HepG2 (cell line): Measurements from ENCODE around the gene NSMCE1. TPM values are rescaled to one million over a fixed set of nuclear protein-coding genes. Genes with fewer than 3 reads are reported as not detected.
A peak's percentile ranks its signal among the peaks of the same experiment; 100 is the strongest.

Source experiments
- AFF4 ChIP-seq: sonication (generic); formaldehyde crosslinking; IDR thresholded peaks from 2 replicates; pipeline ENCODE4 v1.4.0; 2020; ENCODE audit warnings: missing genetic modification reagents
- CBX1 ChIP-seq: IDR thresholded peaks from one replicate; pipeline ENCODE4 v1.6.1; 2016; ENCODE audit warnings: antibody characterized with exemption, low read depth
- EED ChIP-seq: sonication (generic); formaldehyde crosslinking; IDR thresholded peaks from 2 replicates; pipeline ENCODE4 v1.5.0; 2020; ENCODE audit warnings: mild to moderate bottlenecking, missing genetic modification reagents
- ELF3 ChIP-seq: IDR thresholded peaks from 2 replicates; pipeline ENCODE4 v1.6.1; 2016; ENCODE audit warnings: missing genetic modification reagents, missing compliant biosample characterization
- FOXK1 ChIP-seq: sonication (generic); formaldehyde crosslinking; IDR thresholded peaks from 2 replicates; pipeline ENCODE4 v1.4.0; 2020; ENCODE audit warnings: low read depth, missing genetic modification reagents, borderline replicate concordance
- HDAC6 ChIP-seq: fragments of 200-600 bp; sonication (generic); IDR thresholded peaks from 2 replicates; pipeline ENCODE4 v1.7.0; 2017; ENCODE audit warnings: mild to moderate bottlenecking, antibody characterized with exemption, low read length, low read depth
- MIER3 ChIP-seq: IDR thresholded peaks from 2 replicates; pipeline ENCODE4 v1.6.1; 2016; ENCODE audit warnings: missing compliant biosample characterization, borderline replicate concordance
- TFAP4 ChIP-seq: sonication (generic); IDR thresholded peaks from 2 replicates; pipeline ENCODE4 v1.6.1; 2016; ENCODE audit warnings: low read depth, borderline replicate concordance
- ZNF253 ChIP-seq: sonication (generic); formaldehyde crosslinking; IDR thresholded peaks from 2 replicates; pipeline ENCODE4 v1.8.0; 2022; ENCODE audit warnings: mild to moderate bottlenecking, missing genetic modification reagents, borderline replicate concordance
- ZNF274 ChIP-seq: sonication (generic); formaldehyde crosslinking; IDR thresholded peaks from 2 replicates; pipeline ENCODE4 v1.5.1; 2020; ENCODE audit warnings: mild to moderate bottlenecking, missing genetic modification reagents
- ZNF468 ChIP-seq: sonication (generic); formaldehyde crosslinking; IDR thresholded peaks from 2 replicates; pipeline ENCODE4 v1.8.0; 2022; ENCODE audit warnings: mild to moderate bottlenecking, moderate library complexity, missing genetic modification reagents
- ZNF557 ChIP-seq: sonication (generic); formaldehyde crosslinking; IDR thresholded peaks from 2 replicates; pipeline ENCODE4 v1.4.0; 2020; ENCODE audit warnings: missing genetic modification reagents
- ZNF768 ChIP-seq: sonication (generic); formaldehyde crosslinking; IDR thresholded peaks from 2 replicates; pipeline ENCODE4 v1.4.0; 2020; ENCODE audit warnings: missing genetic modification reagents
- polyA plus RNA-seq, 8 experiments: library from polyadenylated mRNA; depleted of rRNA in 3 of 8; stranded (reverse) in 7 of 8; unstranded in 1 of 8; fragments of >200 nt; fragmentation: Illumina TruSeq in 4 of 8; extraction: Trizol in 4 of 8; gene quantifications; 2 replicates each; pipeline versions ENCODE4 v1.2.1 to v1.2.3, GENCODE V29; 2011 to 2016; ENCODE audit warnings: low read depth in 4 of 8, missing spikeins in 1 of 8, mixed read lengths in 1 of 8; ENCODE audit not compliant: insufficient read depth in 1 of 8
- total RNA-seq, 5 experiments: library from RNA; depleted of rRNA; stranded (reverse); fragments of >200 nt; fragmentation: Illumina TruSeq; extraction: Trizol; gene quantifications; 2 replicates each; pipeline ENCODE4 v1.2.3, GENCODE V29; 2016; ENCODE audit warnings: low read depth in 1 of 5
- TF ChIP-seq, protein P1 (sequence below): sonication (generic); formaldehyde crosslinking; IDR thresholded peaks from 2 replicates; pipeline ENCODE4 v1.5.1; 2020; ENCODE audit warnings: mild to moderate bottlenecking, missing genetic modification reagents
- TF ChIP-seq, protein P2 (sequence below): sonication (generic); formaldehyde crosslinking; IDR thresholded peaks from 2 replicates; pipeline ENCODE4 v1.4.0; 2020; ENCODE audit warnings: mild to moderate bottlenecking, missing genetic modification reagents
- TF ChIP-seq, protein P3 (sequence below): IDR thresholded peaks from 2 replicates; pipeline ENCODE4 v1.6.1; 2016; ENCODE audit warnings: mild to moderate bottlenecking, missing biosample characterization, missing genetic modification reagents

Gene NSMCE1
- total and polyA plus RNA-seq, 2 of the 13 experiments (the other 11 are each of a cell fraction or from before 2014, with no cell fraction given): 42.7 to 52.9 TPM

DNA sequence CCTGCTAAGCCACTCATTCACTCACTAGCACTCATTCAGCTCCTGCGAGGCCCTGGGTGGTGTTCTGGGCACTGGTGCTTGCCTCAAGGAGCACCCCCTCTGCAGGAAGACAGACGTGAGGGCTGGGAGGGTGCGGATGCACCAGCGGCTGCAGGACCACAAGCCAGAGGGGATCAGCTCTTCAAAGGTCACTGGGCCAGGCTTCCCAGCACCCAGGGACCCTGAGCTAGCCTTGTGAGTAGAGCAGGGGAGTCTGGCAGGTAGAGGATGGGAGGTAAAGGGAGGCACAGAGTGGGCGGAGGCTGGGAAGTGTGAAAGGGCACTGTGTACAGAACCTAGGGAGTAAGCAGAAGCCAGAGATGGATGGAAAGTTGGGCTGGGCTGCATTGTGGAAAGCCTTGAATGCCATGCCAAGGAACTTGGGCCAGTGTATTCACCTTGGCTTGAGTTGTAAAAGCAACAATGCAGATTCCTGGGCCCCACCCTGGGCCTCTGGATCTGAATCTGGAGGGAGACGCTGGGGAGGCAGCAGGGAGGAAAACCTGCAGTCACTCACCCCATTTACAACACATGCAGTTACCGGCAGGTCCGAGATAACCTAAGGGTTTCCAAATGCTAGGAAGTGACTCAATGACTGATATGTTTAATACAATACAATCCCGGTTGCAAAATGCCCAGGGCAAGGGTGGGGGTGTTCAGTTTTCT is 46.9 kb upstream of the NSMCE1 start (continued):
- TF ChIP-seq, protein P1, sequence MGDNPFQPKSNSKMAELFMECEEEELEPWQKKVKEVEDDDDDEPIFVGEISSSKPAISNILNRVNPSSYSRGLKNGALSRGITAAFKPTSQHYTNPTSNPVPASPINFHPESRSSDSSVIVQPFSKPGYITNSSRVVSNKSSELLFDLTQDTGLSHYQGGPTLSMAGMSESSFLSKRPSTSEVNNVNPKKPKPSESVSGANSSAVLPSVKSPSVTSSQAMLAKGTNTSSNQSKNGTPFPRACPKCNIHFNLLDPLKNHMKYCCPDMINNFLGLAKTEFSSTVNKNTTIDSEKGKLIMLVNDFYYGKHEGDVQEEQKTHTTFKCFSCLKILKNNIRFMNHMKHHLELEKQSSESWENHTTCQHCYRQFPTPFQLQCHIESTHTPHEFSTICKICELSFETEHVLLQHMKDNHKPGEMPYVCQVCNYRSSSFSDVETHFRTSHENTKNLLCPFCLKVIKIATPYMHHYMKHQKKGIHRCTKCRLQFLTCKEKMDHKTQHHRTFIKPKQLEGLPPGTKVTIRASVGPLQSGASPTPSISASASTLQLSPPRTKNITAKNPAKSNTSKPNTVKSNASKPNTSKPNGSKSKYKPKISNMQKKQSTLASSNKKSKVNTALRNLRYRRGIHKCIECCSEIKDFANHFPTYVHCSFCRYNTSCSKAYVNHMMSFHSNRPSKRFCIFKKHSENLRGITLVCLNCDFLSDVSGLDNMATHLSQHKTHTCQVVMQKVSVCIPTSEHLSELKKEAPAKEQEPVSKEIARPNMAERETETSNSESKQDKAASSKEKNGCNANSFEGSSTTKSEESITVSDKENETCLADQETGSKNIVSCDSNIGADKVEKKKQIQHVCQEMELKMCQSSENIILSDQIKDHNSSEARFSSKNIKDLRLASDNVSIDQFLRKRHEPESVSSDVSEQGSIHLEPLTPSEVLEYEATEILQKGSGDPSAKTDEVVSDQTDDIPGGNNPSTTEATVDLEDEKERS: 0 out of 2 replicates have a peak, but pooled peaks have one; percentile 36
- no peak for TF ChIP-seq TFAP4
- TF ChIP-seq ZNF468 (CRISPR knock-in tag): 0 out of 2 replicates have a peak, but pooled peaks have one; percentile 47
- TF ChIP-seq ZNF557 (CRISPR knock-in tag): no peak
- peak; percentile 78; the same call in 1 of the 2 replicates for TF ChIP-seq ZNF253
- TF ChIP-seq, protein P2, sequence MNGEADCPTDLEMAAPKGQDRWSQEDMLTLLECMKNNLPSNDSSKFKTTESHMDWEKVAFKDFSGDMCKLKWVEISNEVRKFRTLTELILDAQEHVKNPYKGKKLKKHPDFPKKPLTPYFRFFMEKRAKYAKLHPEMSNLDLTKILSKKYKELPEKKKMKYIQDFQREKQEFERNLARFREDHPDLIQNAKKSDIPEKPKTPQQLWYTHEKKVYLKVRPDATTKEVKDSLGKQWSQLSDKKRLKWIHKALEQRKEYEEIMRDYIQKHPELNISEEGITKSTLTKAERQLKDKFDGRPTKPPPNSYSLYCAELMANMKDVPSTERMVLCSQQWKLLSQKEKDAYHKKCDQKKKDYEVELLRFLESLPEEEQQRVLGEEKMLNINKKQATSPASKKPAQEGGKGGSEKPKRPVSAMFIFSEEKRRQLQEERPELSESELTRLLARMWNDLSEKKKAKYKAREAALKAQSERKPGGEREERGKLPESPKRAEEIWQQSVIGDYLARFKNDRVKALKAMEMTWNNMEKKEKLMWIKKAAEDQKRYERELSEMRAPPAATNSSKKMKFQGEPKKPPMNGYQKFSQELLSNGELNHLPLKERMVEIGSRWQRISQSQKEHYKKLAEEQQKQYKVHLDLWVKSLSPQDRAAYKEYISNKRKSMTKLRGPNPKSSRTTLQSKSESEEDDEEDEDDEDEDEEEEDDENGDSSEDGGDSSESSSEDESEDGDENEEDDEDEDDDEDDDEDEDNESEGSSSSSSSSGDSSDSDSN (CRISPR knock-in tag): peak; percentile 35; the same call in 1 of the 2 replicates
- peak; percentile 61 for TF ChIP-seq ZNF768
- 0 out of 2 replicates have a peak, but pooled peaks have one; percentile 33 for TF ChIP-seq ZNF274
- TF ChIP-seq CBX1: peak; percentile 55
- TF ChIP-seq HDAC6: no peak
- 0 out of 2 replicates have a peak, but pooled peaks have one; percentile 46 for TF ChIP-seq MIER3 (CRISPR knock-in tag)
- no peak for TF ChIP-seq EED (CRISPR knock-in tag)
- no peak for TF ChIP-seq AFF4
- TF ChIP-seq, protein P3, sequence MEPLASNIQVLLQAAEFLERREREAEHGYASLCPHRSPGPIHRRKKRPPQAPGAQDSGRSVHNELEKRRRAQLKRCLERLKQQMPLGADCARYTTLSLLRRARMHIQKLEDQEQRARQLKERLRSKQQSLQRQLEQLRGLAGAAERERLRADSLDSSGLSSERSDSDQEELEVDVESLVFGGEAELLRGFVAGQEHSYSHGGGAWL (CRISPR knock-in tag): no peak
- 0 out of 2 replicates have a peak, but pooled peaks have one; percentile 26 for TF ChIP-seq ELF3 (CRISPR knock-in tag)
- no peak for TF ChIP-seq FOXK1 (CRISPR knock-in tag)
